Keratinocyte (primary cell): ENCODE results near the gene TXNDC17.

Experiments
- EZH2 ChIP-seq: IDR thresholded peaks from one replicate; pipeline ENCODE4 v1.6.1; 2012; ENCODE audit warnings: inconsistent platforms, mild to moderate bottlenecking, low read length, moderate library complexity
- TF ChIP-seq, protein P1 (sequence below), 3 experiments: IDR thresholded peaks in 1 of 3; conservative IDR thresholded peaks in 1 of 3; optimal IDR thresholded peaks in 1 of 3; 2 replicates in 2 of 3; 3 replicates in 1 of 3; pipeline versions ENCODE3 to v1.5.1; 2011; ENCODE audit warnings: low read length in 3 of 3, mild to moderate bottlenecking in 3 of 3, moderate library complexity in 2 of 3, control low read depth in 1 of 3, inconsistent platforms in 1 of 3; ENCODE audit not compliant: insufficient read depth in 2 of 3; ENCODE audit errors: extremely low read depth in 1 of 3

DNA sequence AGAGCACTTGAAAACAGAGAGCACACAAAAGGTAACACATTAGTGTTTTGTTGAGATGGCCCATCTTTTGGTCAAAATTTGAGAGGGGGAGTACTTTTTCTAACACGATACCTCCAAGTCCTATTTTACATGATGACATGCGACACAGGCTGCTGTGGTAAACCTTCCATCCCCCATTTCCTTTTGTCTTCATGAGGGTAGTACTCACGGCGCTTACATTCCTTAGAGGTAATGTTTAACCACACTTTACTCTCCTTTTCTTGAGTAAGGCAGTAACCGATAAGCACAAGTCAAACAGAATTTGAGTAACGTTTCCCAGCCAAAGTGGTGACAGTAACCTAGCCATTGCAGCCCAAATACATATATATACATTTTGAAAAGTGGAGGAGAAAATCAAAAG, 48.7 kb upstream of the TXNDC17 start:
- TF ChIP-seq, protein P1, sequence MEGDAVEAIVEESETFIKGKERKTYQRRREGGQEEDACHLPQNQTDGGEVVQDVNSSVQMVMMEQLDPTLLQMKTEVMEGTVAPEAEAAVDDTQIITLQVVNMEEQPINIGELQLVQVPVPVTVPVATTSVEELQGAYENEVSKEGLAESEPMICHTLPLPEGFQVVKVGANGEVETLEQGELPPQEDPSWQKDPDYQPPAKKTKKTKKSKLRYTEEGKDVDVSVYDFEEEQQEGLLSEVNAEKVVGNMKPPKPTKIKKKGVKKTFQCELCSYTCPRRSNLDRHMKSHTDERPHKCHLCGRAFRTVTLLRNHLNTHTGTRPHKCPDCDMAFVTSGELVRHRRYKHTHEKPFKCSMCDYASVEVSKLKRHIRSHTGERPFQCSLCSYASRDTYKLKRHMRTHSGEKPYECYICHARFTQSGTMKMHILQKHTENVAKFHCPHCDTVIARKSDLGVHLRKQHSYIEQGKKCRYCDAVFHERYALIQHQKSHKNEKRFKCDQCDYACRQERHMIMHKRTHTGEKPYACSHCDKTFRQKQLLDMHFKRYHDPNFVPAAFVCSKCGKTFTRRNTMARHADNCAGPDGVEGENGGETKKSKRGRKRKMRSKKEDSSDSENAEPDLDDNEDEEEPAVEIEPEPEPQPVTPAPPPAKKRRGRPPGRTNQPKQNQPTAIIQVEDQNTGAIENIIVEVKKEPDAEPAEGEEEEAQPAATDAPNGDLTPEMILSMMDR (optimal IDR thresholded peaks at IDR 0.05 in 1 of 3, IDR thresholded peaks at IDR 0.05 in 1 of 3, conservative IDR thresholded peaks at IDR 0.05 in 1 of 3; ENCODE audit: extremely low read depth in 1 of 3, insufficient read depth in 2 of 3, low read length in 3 of 3): no peak
- no peak for TF ChIP-seq EZH2
